Right renal pelvis (tissue), 4 donors: ENCODE data around the gene EDRF1. TPM values are rescaled to one million over a fixed set of nuclear protein-coding genes. Genes with fewer than 3 reads are reported as not detected.
A peak's percentile ranks its signal among the peaks of the same experiment; 100 is the strongest.
"Not testable (repeated sequence)": the region's sequence is repeated elsewhere in the genome, so short reads cannot be mapped to it uniquely, and the experiment has no call there.

ENCODE experiments used
- DNase-seq, 4 donors: peaks; one replicate each; pipeline ENCODE4 v3.0.0-alpha.2; 2013; ENCODE audit warnings: low read depth in 4 of 4, low spot score in 3 of 4, missing footprints in 1 of 4
- polyA plus RNA-seq, 4 donors: library from polyadenylated mRNA; unstranded; fragments of 120-200 nt; gene quantifications; one replicate each; pipeline ENCODE4 v1.2.1, GENCODE V29; 2013; ENCODE audit not compliant: insufficient read length in 4 of 4

Gene EDRF1
- polyA plus RNA-seq: 10 to 100 TPM; 29.8 to 39.2 (median 36.2) TPM

GRCh38 chr10:125719173-125720001 is at the start of gene EDRF1:
Gene EDRF1, plus strand, starts transcription at chr10:125719709. Its CDS starts 99 bp downstream, at chr10:125719808.
- peak; percentile 97 to 99 (median 98) for DNase-seq

GRCh38 chr10:125672884-125673283 is 46.6 kb upstream of the EDRF1 start:
- DNase-seq: no peak

GRCh38 chr10:125679436-125679835 is 40.1 kb upstream of the EDRF1 start:
- no peak for DNase-seq

- DNase-seq: no peak
These were observed 36.4 kb upstream of the EDRF1 start, which contains the start of gene TEX36 for GRCh38 chr10:125683063-125683462. Gene TEX36, minus strand, starts transcription at chr10:125683163. Its CDS starts 174 bp downstream, at chr10:125682989.

GRCh38 chr10:125683821-125684220 is 35.7 kb upstream of the EDRF1 start:
- DNase-seq: no peak

GRCh38 chr10:125684581-125684980 is 34.9 kb upstream of the EDRF1 start:
- no peak for DNase-seq

- DNase-seq: no peak
These were observed 31.9 kb upstream of the EDRF1 start for GRCh38 chr10:125687507-125688185.

- DNase-seq: no peak
These were observed 29.4 kb upstream of the EDRF1 start for GRCh38 chr10:125689955-125690569.

GRCh38 chr10:125691160-125691981 is 28.1 kb upstream of the EDRF1 start:
- no peak for DNase-seq

- no peak for DNase-seq
These were observed 27.3 kb upstream of the EDRF1 start for GRCh38 chr10:125692196-125692595.

- DNase-seq: no peak
These were observed 26.6 kb upstream of the EDRF1 start for GRCh38 chr10:125692601-125693523.

GRCh38 chr10:125693524-125693847 is 26.0 kb upstream of the EDRF1 start:
- DNase-seq: no peak

GRCh38 chr10:125694883-125695282 is 24.6 kb upstream of the EDRF1 start:
- no peak for DNase-seq

- not testable (repeated sequence) for DNase-seq
These were observed 22.6 kb upstream of the EDRF1 start for GRCh38 chr10:125696884-125697283.

GRCh38 chr10:125698481-125698998 is 21.0 kb upstream of the EDRF1 start:
- DNase-seq: no peak

GRCh38 chr10:125699562-125700143 is 19.9 kb upstream of the EDRF1 start:
- DNase-seq: no peak

- no peak for DNase-seq
These were observed 19.1 kb upstream of the EDRF1 start for GRCh38 chr10:125700355-125700911.
